GM23338 (cell line): ENCODE measurements around the gene CLP1. TPM values are rescaled to one million over a fixed set of nuclear protein-coding genes. Genes with fewer than 3 reads are reported as not detected.
A peak's percentile ranks its signal among the peaks of the same experiment; 100 is the strongest.

Source experiments
- ATAC-seq: fragments of 200-7000 bp; cut with Tn5 transposase; 3 replicates; pipeline ENCODE4 v1.9.1; 2020
- DNase-seq: peaks from one replicate; pipeline ENCODE4 v3.0.0-alpha.2; 2015; ENCODE audit warnings: low spot score
- H2AFZ ChIP-seq: fragments of 200-600 bp; sonication (generic); 2 replicates; pipeline ENCODE4 v1.8.0; 2016; ENCODE audit warnings: antibody characterized with exemption, mild to moderate bottlenecking, moderate library complexity
- H3F3A ChIP-seq: fragments of 200-600 bp; sonication (generic); replicated peaks from 2 replicates; pipeline ENCODE4 v1.8.0; 2017; ENCODE audit warnings: antibody characterized with exemption, mixed run types, low read depth
- H3K27ac ChIP-seq: fragments of 200-600 bp; sonication (generic); 2 replicates; pipeline ENCODE4 v1.6.1; 2016; ENCODE audit warnings: low read depth
- H3K27me3 ChIP-seq: fragments of 200-600 bp; sonication (generic); 2 replicates; pipeline ENCODE4 v1.8.0; 2016; ENCODE audit warnings: mild to moderate bottlenecking, mixed run types, moderate library complexity; ENCODE audit not compliant: insufficient read depth
- H3K36me3 ChIP-seq: fragments of 200-600 bp; sonication (generic); 2 replicates; pipeline ENCODE4 v1.8.0; 2016; ENCODE audit warnings: mild to moderate bottlenecking; ENCODE audit not compliant: insufficient read depth
- H3K4me1 ChIP-seq: fragments of 200-600 bp; sonication (generic); 2 replicates; pipeline ENCODE4 v1.8.0; 2016; ENCODE audit warnings: mild to moderate bottlenecking, moderate library complexity; ENCODE audit not compliant: insufficient read depth
- H3K4me2 ChIP-seq: fragments of 200-600 bp; sonication (generic); 2 replicates; pipeline ENCODE4 v1.7.1; 2017; ENCODE audit warnings: mixed run types
- H3K4me3 ChIP-seq: fragments of 200-600 bp; sonication (generic); 2 replicates; pipeline ENCODE4 v1.6.1; 2016; ENCODE audit warnings: mixed run types
- H3K79me2 ChIP-seq: fragments of 200-600 bp; sonication (generic); replicated peaks from 2 replicates; pipeline ENCODE4 v1.8.0; 2017; ENCODE audit warnings: mild to moderate bottlenecking; ENCODE audit not compliant: insufficient read depth
- H3K9me2 ChIP-seq: fragments of 200-600 bp; sonication (generic); 2 replicates; pipeline ENCODE4 v1.8.0; 2017; ENCODE audit not compliant: insufficient read depth
- H4K20me1 ChIP-seq: fragments of 200-600 bp; sonication (generic); replicated peaks from 2 replicates; pipeline ENCODE4 v1.8.0; 2017; ENCODE audit warnings: mild to moderate bottlenecking; ENCODE audit not compliant: insufficient read depth
- H3K27ac Mint-ChIP-seq: 2 replicates; pipeline ENCODE4 v1.8.0; 2020; ENCODE audit warnings: inconsistent platforms, mild to moderate bottlenecking, moderate library complexity, mixed read lengths
- H3K27me3 Mint-ChIP-seq: 3 replicates; pipeline ENCODE4 v1.8.0; 2022; ENCODE audit warnings: low read depth, mild to moderate bottlenecking, moderate library complexity, mixed read lengths, inconsistent platforms; ENCODE audit not compliant: insufficient read depth, poor library complexity
- H3K36me3 Mint-ChIP-seq: 3 replicates; pipeline ENCODE4 v1.8.0; 2021; ENCODE audit warnings: low read depth, mild to moderate bottlenecking, inconsistent platforms, moderate library complexity, mixed read lengths
- H3K4me1 Mint-ChIP-seq: 3 replicates; pipeline ENCODE4 v1.8.0; 2020; ENCODE audit warnings: mild to moderate bottlenecking, inconsistent platforms, mixed read lengths
- H3K4me3 Mint-ChIP-seq: 3 replicates; pipeline ENCODE4 v1.8.0; 2021; ENCODE audit warnings: moderate library complexity, mild to moderate bottlenecking, inconsistent platforms, mixed read lengths
- H3K9me3 Mint-ChIP-seq: 3 replicates; pipeline ENCODE4 v1.8.0; 2020; ENCODE audit warnings: moderate library complexity, mild to moderate bottlenecking, inconsistent platforms, mixed read lengths
- CTCF ChIP-seq, 2 experiments: fragments of 200-600 bp in 1 of 2; sonication (generic) in 1 of 2; conservative IDR thresholded peaks; 2 replicates each; pipeline versions ENCODE4 v1.5.1 to v1.6.1; 2016 to 2017; ENCODE audit warnings: antibody characterized with exemption in 2 of 2, low read depth in 2 of 2, mild to moderate bottlenecking in 2 of 2, moderate library complexity in 1 of 2
- STAT1 ChIP-seq: IDR thresholded peaks from one replicate; pipeline ENCODE4 v1.6.1; 2016; ENCODE audit warnings: antibody characterized with exemption; ENCODE audit not compliant: unreplicated experiment
- ZNF462 ChIP-seq: fragments of 250-450 bp; sonication (Bioruptor Pico); IDR thresholded peaks from 2 replicates; pipeline ENCODE4 v1.5.0; 2020; ENCODE audit warnings: mild to moderate bottlenecking, moderate library complexity
- polyA plus RNA-seq: library from polyadenylated mRNA; unstranded; fragments of >200 nt; fragmentation: Nextera tagmentation; extraction: Ambion mirVana; gene quantifications from 2 replicates; pipeline ENCODE4 v1.2.1, GENCODE V29; 2016
- total RNA-seq: library from RNA; depleted of rRNA; stranded (reverse); fragments of >200 nt; shearing (Covaris generic); gene quantifications from 2 replicates; pipeline ENCODE4 v1.2.3, GENCODE V29; 2014

The CLP1 gene
- total and polyA plus RNA-seq, 2 experiments from 2014 or later: 16.8 to 25.2 TPM

- DNase-seq (peak; percentile 71), ATAC-seq (no peak)
- H3F3A ChIP-seq: peaks cover 78% of the 10 kb centered on the region
- H3K4me1 Mint-ChIP-seq: peaks cover 77% of the 10 kb centered on the region
- H3K27me3 Mint-ChIP-seq: peaks cover 41% of the 10 kb centered on the region
- H3K27ac Mint-ChIP-seq: peak overlapping the region; percentile 97
- no peaks in the 10 kb centered on the region for H3K27me3 ChIP-seq
- H3K27ac ChIP-seq: no peak overlapping the region; the same call in 1 of the 2 replicates
- TF ChIP-seq CTCF (conservative IDR thresholded peaks at IDR 0.05; ENCODE audit: low read depth in 2 of 2) (peak; percentile 63 to 66), STAT1 (no peak), ZNF462 (CRISPR knock-in tag) (no peak)
- H3K36me3 Mint-ChIP-seq: peaks cover 56% of the 10 kb centered on the region
- H3K79me2 ChIP-seq: peaks cover 51% of the 10 kb centered on the region
- peak overlapping the region; percentile 99 for H3K4me3 Mint-ChIP-seq
- H3K4me3 ChIP-seq: peak overlapping the region; percentile 99
- no peak overlapping the region for H2AFZ ChIP-seq
- H4K20me1 ChIP-seq: peaks cover 47% of the 10 kb centered on the region
- peaks cover 3% of the 10 kb centered on the region; the same call in 1 of the 2 replicates for H3K9me2 ChIP-seq
- H3K4me1 ChIP-seq: peaks cover 67% of the 10 kb centered on the region
- peaks cover 18% of the 10 kb centered on the region; the same call in 1 of the 2 replicates for H3K36me3 ChIP-seq
- H3K9me3 Mint-ChIP-seq: peaks cover 3% of the 10 kb centered on the region; the same call in 1 of the 3 replicates
- peak overlapping the region; percentile 79 for H3K4me2 ChIP-seq
Measured at GRCh38 chr11:57641011-57641807, 16.4 kb upstream of the CLP1 start.
